ENCODE results near the gene FAAP100.

GRCh38 chr17:81528651-81529436 is 23.3 kb downstream of the FAAP100 start:
- TF ChIP-seq CTCF (IDR thresholded peaks at IDR 0.05; ENCODE audit: insufficient read depth, low read length) = no peak
- TF ChIP-seq POLR2AphosphoS5 (IDR thresholded peaks at IDR 0.05; ENCODE audit: low read depth) = no peak

All from HL-60 (cell line).